HCT116 (cell line): ENCODE measurements around the gene HRG.

Experiments used
- CTCF ChIP-seq, 3 experiments: fragments of 200-600 bp in 1 of 3; sonication (generic) in 1 of 3; IDR thresholded peaks in 2 of 3; conservative IDR thresholded peaks in 1 of 3; 2 replicates each; pipeline ENCODE4 v1.5.1; 2012 to 2017; ENCODE audit warnings: low read depth in 2 of 3, low read length in 2 of 3, antibody characterized with exemption in 1 of 3, borderline replicate concordance in 1 of 3, control low read depth in 1 of 3, mild to moderate bottlenecking in 1 of 3, mixed read lengths in 1 of 3, mixed run types in 1 of 3, moderate library complexity in 1 of 3; ENCODE audit not compliant: insufficient read depth in 1 of 3
- EGR1 ChIP-seq: IDR thresholded peaks from 2 replicates; pipeline ENCODE4 v1.6.1; 2012; ENCODE audit warnings: low read depth
- EZH2 ChIP-seq: fragments of 200-600 bp; sonication (generic); IDR thresholded peaks from 2 replicates; pipeline ENCODE4 v1.6.1; 2017; ENCODE audit warnings: antibody characterized with exemption, mixed run types
- EZH2phosphoT487 ChIP-seq: fragments of 200-600 bp; IDR thresholded peaks from 2 replicates; pipeline ENCODE4 v1.6.1; 2018; ENCODE audit warnings: antibody characterized with exemption, borderline replicate concordance
- MAX ChIP-seq: IDR thresholded peaks from 2 replicates; pipeline ENCODE4 v1.6.1; 2012
- POLR2A ChIP-seq: IDR thresholded peaks from 2 replicates; pipeline ENCODE4 v1.7.0; 2011; ENCODE audit warnings: borderline replicate concordance; ENCODE audit not compliant: insufficient read depth, insufficient read length; ENCODE audit errors: extremely low read depth
- POLR2AphosphoS5 ChIP-seq: IDR thresholded peaks from 2 replicates; pipeline ENCODE4 v1.6.1; 2011; ENCODE audit warnings: mild to moderate bottlenecking, low read depth, low read length, moderate library complexity
- REST ChIP-seq: IDR thresholded peaks from 2 replicates; pipeline ENCODE4 v1.6.1; 2012; ENCODE audit warnings: low read depth
- SP1 ChIP-seq: IDR thresholded peaks from 2 replicates; pipeline ENCODE4 v1.6.1; 2012; ENCODE audit warnings: low read depth
- TCF7L2 ChIP-seq: IDR thresholded peaks from 2 replicates; pipeline ENCODE4 v1.7.0; 2011; ENCODE audit warnings: borderline replicate concordance, inconsistent platforms; ENCODE audit not compliant: insufficient read depth, insufficient read length; ENCODE audit errors: extremely low read depth
- YY1 ChIP-seq: IDR thresholded peaks from 2 replicates; pipeline ENCODE4 v1.6.1; 2011; ENCODE audit warnings: low read length, low read depth, moderate library complexity, mild to moderate bottlenecking; ENCODE audit not compliant: insufficient replicate concordance; ENCODE audit errors: extremely low read depth
- ZFX ChIP-seq: fragments of 450-650 bp; IDR thresholded peaks from 2 replicates; pipeline ENCODE4 v1.6.1; 2017

- TF ChIP-seq CTCF (IDR thresholded peaks at IDR 0.05 in 2 of 3, conservative IDR thresholded peaks at IDR 0.05 in 1 of 3; ENCODE audit: borderline replicate concordance in 1 of 3, insufficient read depth in 1 of 3, low read depth in 2 of 3, low read length in 2 of 3) (no peak), TCF7L2 (no peak), POLR2A (no peak), YY1 (no peak), REST (no peak), POLR2AphosphoS5 (no peak), EGR1 (no peak), EZH2 (no peak), EZH2phosphoT487 (no peak), MAX (no peak), ZFX (no peak), SP1 (no peak)
Observed at GRCh38 chr3:186663361-186664118, 2.3 kb upstream of the HRG start.
